Posterior vena cava (tissue), 2 donors: Measurements from ENCODE around the gene WDR48. TPM values are rescaled to one million over a fixed set of nuclear protein-coding genes. Genes with fewer than 3 reads are reported as not detected.

ENCODE experiments used
- microRNA-seq, 2 donors: library from miRNA; unstranded; fragments of <30 nt; microRNA quantifications; one replicate each; pipeline ENCODE4 v1.2.0, GENCODE V29; 2020 to 2021; ENCODE audit warnings: borderline microRNAs expressed in 2 of 2
- total RNA-seq, 2 donors: library from RNA; stranded (reverse); fragmentation: NEBNext Ultra II Directional; extraction: Animal tissue kit (Norgen Biotek cat#: 25700); gene quantifications; one replicate each; pipeline ENCODE4 v1.2.1, GENCODE V29; 2021
- donor health status: DM: yes; HTN: yes; CAD: no.
- donor health status: DM: yes; HTN: yes; CAD: no.

Gene WDR48
- total RNA-seq, 2 donors from 2014 or later: 26.6 to 28.6 TPM

Small RNA genes within 50 kb of the gene (microRNA-seq; reads per million reads assigned to microRNA genes)
- gene MIR6822: 0 reads per million in 2 donors

Other genes starting within 250 kb of the WDR48 start
- gene SCN10A, start 235.8 kb upstream of the WDR48 start, total RNA-seq: under 1 TPM in 1 of 2 donors, not detected in 1; 0.05 TPM
- under 1 TPM; 0.28 to 0.29 TPM for gene SCN11A, start 72 bp upstream of the WDR48 start, total RNA-seq
- gene GORASP1, start 55.6 kb downstream of the WDR48 start, total RNA-seq: 10 to 100 TPM; 50.8 to 61.8 TPM
- gene TTC21A, start 55.7 kb downstream of the WDR48 start, total RNA-seq: 1 to 10 TPM; 3.0 to 5.4 TPM
- 10 to 100 TPM; 23.5 to 61.4 TPM for gene CSRNP1, start 101.6 kb downstream of the WDR48 start, total RNA-seq
- 1 to 10 TPM in 1 of 2 donors, under 1 TPM in 1; 0.23 to 7.1 TPM for gene XIRP1, start 140.6 kb downstream of the WDR48 start, total RNA-seq
- 1 to 10 TPM in 1 of 2 donors, under 1 TPM in 1; 0.52 to 1.9 TPM for gene CX3CR1, start 228.0 kb downstream of the WDR48 start, total RNA-seq